Measurements from ENCODE around the gene AUH. TPM values are rescaled to one million over a fixed set of nuclear protein-coding genes. Genes with fewer than 3 reads are reported as not detected.

The AUH gene
- total RNA-seq, 1 donor from 2014 or later, result 8.8 TPM

DNA sequence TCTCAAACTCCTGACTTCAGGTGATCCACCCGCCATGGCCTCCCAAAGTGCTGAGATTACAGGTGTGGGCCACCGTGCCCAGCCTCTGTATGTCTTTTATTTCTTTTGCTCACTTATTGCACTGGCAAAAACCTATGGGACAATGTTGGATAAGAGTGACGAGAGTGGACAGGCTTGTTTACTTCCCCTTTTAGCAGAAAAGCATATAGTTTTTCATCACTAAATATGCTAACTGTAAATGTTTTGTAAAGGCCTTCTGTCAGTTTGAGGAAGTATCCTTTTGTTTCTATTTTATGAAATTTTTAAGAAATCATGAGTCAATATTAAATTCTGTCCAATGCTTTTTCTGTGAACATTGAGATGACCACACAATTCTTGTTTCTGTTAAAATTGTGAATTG is 103.3 kb downstream of the AUH start:
- H3K36me3 Mint-ChIP-seq (ENCODE audit: low read depth), result peaks cover 2% of the 10 kb centered on the region
- TF ChIP-seq, protein P1, sequence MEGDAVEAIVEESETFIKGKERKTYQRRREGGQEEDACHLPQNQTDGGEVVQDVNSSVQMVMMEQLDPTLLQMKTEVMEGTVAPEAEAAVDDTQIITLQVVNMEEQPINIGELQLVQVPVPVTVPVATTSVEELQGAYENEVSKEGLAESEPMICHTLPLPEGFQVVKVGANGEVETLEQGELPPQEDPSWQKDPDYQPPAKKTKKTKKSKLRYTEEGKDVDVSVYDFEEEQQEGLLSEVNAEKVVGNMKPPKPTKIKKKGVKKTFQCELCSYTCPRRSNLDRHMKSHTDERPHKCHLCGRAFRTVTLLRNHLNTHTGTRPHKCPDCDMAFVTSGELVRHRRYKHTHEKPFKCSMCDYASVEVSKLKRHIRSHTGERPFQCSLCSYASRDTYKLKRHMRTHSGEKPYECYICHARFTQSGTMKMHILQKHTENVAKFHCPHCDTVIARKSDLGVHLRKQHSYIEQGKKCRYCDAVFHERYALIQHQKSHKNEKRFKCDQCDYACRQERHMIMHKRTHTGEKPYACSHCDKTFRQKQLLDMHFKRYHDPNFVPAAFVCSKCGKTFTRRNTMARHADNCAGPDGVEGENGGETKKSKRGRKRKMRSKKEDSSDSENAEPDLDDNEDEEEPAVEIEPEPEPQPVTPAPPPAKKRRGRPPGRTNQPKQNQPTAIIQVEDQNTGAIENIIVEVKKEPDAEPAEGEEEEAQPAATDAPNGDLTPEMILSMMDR (IDR thresholded peaks at IDR 0.05), result no peak
- no peaks in the 10 kb centered on the region for H3K27me3 Mint-ChIP-seq (ENCODE audit: low read depth)
- no peaks in the 10 kb centered on the region for H3K9me3 Mint-ChIP-seq (ENCODE audit: low read depth)
- H3K4me3 Mint-ChIP-seq (ENCODE audit: unreplicated experiment), result no peak overlapping the region
- H3K27ac Mint-ChIP-seq (ENCODE audit: unreplicated experiment), result no peak overlapping the region
- DNase-seq (ENCODE audit: low spot score), result no peak
- peaks cover 16% of the 10 kb centered on the region for H3K4me1 Mint-ChIP-seq (ENCODE audit: low read depth)

DNA sequence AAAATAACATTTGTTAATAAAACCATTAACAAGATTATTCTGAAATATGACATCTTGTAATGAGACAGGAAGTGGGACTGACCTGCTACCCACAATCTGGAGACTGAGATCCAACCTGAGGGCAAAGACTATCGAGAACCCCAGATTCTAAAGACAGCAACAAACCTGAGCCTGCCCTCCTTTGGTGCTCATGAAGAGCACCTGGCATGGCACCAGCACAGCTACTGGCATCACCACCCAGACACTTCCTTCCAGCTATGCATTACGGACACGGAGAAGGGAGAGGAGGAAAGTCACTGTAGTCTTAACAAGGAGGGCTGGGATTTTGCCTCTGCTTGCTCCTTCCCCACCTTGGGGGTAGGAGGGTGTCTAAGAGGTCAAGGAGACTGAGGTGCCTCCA is 105.5 kb downstream of the AUH start:
- Mint-ChIP-seq H3K9me3 (ENCODE audit: low read depth) (no peaks in the 10 kb centered on the region), H3K4me1 (ENCODE audit: low read depth) (peaks cover 16% of the 10 kb centered on the region), H3K36me3 (ENCODE audit: low read depth) (peaks cover 2% of the 10 kb centered on the region), H3K27ac (ENCODE audit: unreplicated experiment) (no peak overlapping the region), H3K4me3 (ENCODE audit: unreplicated experiment) (no peak overlapping the region), H3K27me3 (ENCODE audit: low read depth) (no peaks in the 10 kb centered on the region)
- TF ChIP-seq, protein P1 (IDR thresholded peaks at IDR 0.05), result no peak
- DNase-seq (ENCODE audit: low spot score), result no peak

DNA sequence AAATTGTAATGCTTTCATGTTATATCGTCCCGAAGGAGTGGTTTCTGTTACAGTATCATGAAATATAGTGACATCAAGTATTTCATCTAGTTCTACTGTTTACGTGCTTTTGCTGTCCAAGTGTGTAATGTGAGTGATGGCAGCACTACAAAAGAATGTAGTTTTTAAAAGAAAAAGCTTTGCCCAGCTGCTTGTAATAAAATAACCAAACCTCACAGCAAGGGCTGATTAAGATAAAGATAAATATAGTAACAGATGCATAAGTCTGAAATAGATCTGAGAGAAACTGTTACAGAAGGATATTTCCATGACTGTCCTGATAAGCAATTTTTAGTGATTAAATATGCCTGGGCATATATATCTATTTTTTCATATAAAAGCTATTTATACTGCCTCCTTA is 106.4 kb downstream of the AUH start:
- peaks cover 2% of the 10 kb centered on the region for H3K36me3 Mint-ChIP-seq (ENCODE audit: low read depth)
- peak overlapping the region; percentile 6 for H3K27ac Mint-ChIP-seq (ENCODE audit: unreplicated experiment)
- peaks cover 16% of the 10 kb centered on the region for H3K4me1 Mint-ChIP-seq (ENCODE audit: low read depth)
- TF ChIP-seq, protein P1 (IDR thresholded peaks at IDR 0.05), result no peak
- no peaks in the 10 kb centered on the region for H3K9me3 Mint-ChIP-seq (ENCODE audit: low read depth)
- H3K27me3 Mint-ChIP-seq (ENCODE audit: low read depth), result no peaks in the 10 kb centered on the region
- no peak for DNase-seq (ENCODE audit: low spot score)
- no peak overlapping the region for H3K4me3 Mint-ChIP-seq (ENCODE audit: unreplicated experiment)

DNA sequence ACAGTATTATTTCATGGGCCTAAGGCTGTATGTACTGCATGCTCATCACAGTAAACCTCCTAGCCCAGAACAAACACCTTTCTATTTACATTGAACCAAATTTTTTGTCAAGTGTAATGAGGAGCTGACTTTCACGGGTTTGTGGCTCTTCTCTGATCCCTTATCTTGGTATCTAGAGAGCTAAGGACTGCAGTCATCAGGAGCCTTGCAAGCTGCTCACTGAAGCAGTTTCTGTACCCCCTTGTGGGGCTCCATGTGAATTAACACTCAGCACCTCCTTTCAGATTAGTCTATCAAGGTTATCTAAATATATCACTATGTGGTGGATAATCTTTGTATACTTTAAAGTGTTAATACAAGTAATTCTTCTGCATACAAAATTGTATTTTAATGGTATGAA is 108.2 kb downstream of the AUH start:
- H3K27me3 Mint-ChIP-seq (ENCODE audit: low read depth), result no peaks in the 10 kb centered on the region
- peaks cover 16% of the 10 kb centered on the region for H3K4me1 Mint-ChIP-seq (ENCODE audit: low read depth)
- TF ChIP-seq, protein P1 (IDR thresholded peaks at IDR 0.05), result no peak
- no peaks in the 10 kb centered on the region for H3K9me3 Mint-ChIP-seq (ENCODE audit: low read depth)
- no peak for DNase-seq (ENCODE audit: low spot score)
- H3K36me3 Mint-ChIP-seq (ENCODE audit: low read depth), result no peaks in the 10 kb centered on the region
- H3K4me3 Mint-ChIP-seq (ENCODE audit: unreplicated experiment), result no peak overlapping the region
- H3K27ac Mint-ChIP-seq (ENCODE audit: unreplicated experiment), result no peak overlapping the region

DNA sequence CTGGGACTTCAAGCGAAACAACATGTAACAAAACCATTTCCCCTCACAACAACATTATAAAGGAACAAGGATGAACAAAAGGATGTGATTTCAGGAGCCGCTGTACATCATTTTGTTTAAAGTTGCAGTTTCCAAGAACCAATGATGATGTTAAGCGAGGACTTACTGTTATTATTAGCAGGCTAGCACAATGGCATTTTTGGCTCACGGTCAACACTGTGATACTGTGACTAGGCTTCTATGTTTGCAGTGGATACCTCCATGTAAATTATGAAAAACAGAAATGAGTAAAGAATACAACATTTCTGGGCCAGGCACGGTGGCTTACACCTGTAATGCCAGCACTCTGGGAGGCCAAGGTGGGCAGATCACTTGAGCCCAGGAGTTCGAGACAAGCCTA is 113.0 kb downstream of the AUH start:
- Mint-ChIP-seq H3K27me3 (ENCODE audit: low read depth) (no peaks in the 10 kb centered on the region), H3K4me1 (ENCODE audit: low read depth) (peaks cover 18% of the 10 kb centered on the region), H3K27ac (ENCODE audit: unreplicated experiment) (no peak overlapping the region), H3K9me3 (ENCODE audit: low read depth) (no peaks in the 10 kb centered on the region), H3K4me3 (ENCODE audit: unreplicated experiment) (no peak overlapping the region), H3K36me3 (ENCODE audit: low read depth) (no peaks in the 10 kb centered on the region)
- TF ChIP-seq, protein P1 (IDR thresholded peaks at IDR 0.05), result no peak
- DNase-seq (ENCODE audit: low spot score), result no peak
